Measurements from ENCODE around the gene STAC2.

Gene STAC2

GRCh38 chr17:39231591-39232551, 6.1 kb upstream of the STAC2 start:
- DNase-seq, result peak; percentile 74
- ATAC-seq, result peak; percentile 68

- ATAC-seq, result no peak
- no peak for DNase-seq
These were observed 5.4 kb upstream of the STAC2 start for GRCh38 chr17:39231091-39231561.

- ATAC-seq (no peak), DNase-seq (no peak)
These were observed 4.6 kb upstream of the STAC2 start for GRCh38 chr17:39230361-39230760.

GRCh38 chr17:39229274-39229913, 3.6 kb upstream of the STAC2 start:
- DNase-seq, result no peak
- ATAC-seq, result no peak

- no peak for ATAC-seq
- no peak for DNase-seq
These were observed 1.7 kb upstream of the STAC2 start for GRCh38 chr17:39227364-39227919.

GRCh38 chr17:39225959-39226683, 376 bp upstream of the STAC2 start:
- DNase-seq (peak; percentile 80), ATAC-seq (peak; percentile 85)

- no peak for DNase-seq
- ATAC-seq, result no peak
These were observed 902 bp downstream of the STAC2 start for GRCh38 chr17:39224778-39225307.

- DNase-seq, result no peak
- ATAC-seq, result no peak
These were observed 1.6 kb downstream of the STAC2 start for GRCh38 chr17:39223907-39224777.

- ATAC-seq, result peak; percentile 19
- no peak for DNase-seq
These were observed 2.6 kb downstream of the STAC2 start for GRCh38 chr17:39222866-39223834.

- ATAC-seq, result no peak
- no peak for DNase-seq
These were observed 3.6 kb downstream of the STAC2 start for GRCh38 chr17:39222151-39222550.

GRCh38 chr17:39221572-39221971, 4.2 kb downstream of the STAC2 start:
- no peak for DNase-seq
- ATAC-seq, result no peak

GRCh38 chr17:39219647-39220154, 6.0 kb downstream of the STAC2 start:
- DNase-seq (no peak), ATAC-seq (no peak)

- ATAC-seq, result no peak
- DNase-seq, result no peak
These were observed 6.8 kb downstream of the STAC2 start for GRCh38 chr17:39218906-39219305.

- ATAC-seq, result no peak
- DNase-seq, result no peak
These were observed 7.9 kb downstream of the STAC2 start for GRCh38 chr17:39217734-39218369.

- DNase-seq, result no peak
- no peak for ATAC-seq
These were observed 11.9 kb downstream of the STAC2 start for GRCh38 chr17:39213852-39214251.

GRCh38 chr17:39212841-39213480, 12.8 kb downstream of the STAC2 start:
- ATAC-seq, result no peak

GRCh38 chr17:39212195-39212810, 13.4 kb downstream of the STAC2 start:
- ATAC-seq (no peak), DNase-seq (no peak)

More at GRCh38 chr17:39212841-39213480, 12.8 kb downstream of the STAC2 start:
- DNase-seq, result no peak

- ATAC-seq (no peak), DNase-seq (no peak)
These were observed 15.7 kb downstream of the STAC2 start for GRCh38 chr17:39210093-39210434.

All from stimulated activated naive CD8-positive, alpha-beta T cell treated with anti-CD3 and anti-CD28 coated beads, Interleukin-15, Interleukin-2, amounts not matched to agents 100 U/mL and 50 U/mL, for 24 hours (primary cell).